Stomach smooth muscle (tissue), 2 donors: ENCODE results near the gene TRIM72.
"Not testable (repeated sequence)": the region's sequence is repeated elsewhere in the genome, so short reads cannot be mapped to it uniquely, and the experiment has no call there.

ENCODE experiments used
- H3K27ac ChIP-seq: one replicate; pipeline ENCODE4 v1.7.0; 2013; ENCODE audit warnings: mild to moderate bottlenecking, low read length, inconsistent platforms
- H3K27me3 ChIP-seq, 2 donors: one replicate each; pipeline ENCODE4 v1.7.0; 2013; ENCODE audit warnings: low read length in 2 of 2; ENCODE audit not compliant: insufficient read depth in 2 of 2, control insufficient read depth in 1 of 2
- H3K36me3 ChIP-seq, 2 donors: one replicate each; pipeline ENCODE4 v1.7.0; 2013; ENCODE audit warnings: low read length in 2 of 2; ENCODE audit not compliant: control insufficient read depth in 2 of 2, insufficient read depth in 2 of 2
- H3K4me1 ChIP-seq: one replicate; pipeline ENCODE4 v1.7.0; 2013; ENCODE audit warnings: low read length; ENCODE audit not compliant: control insufficient read depth, insufficient read depth
- H3K4me3 ChIP-seq, 2 donors: one replicate each; pipeline ENCODE4 v1.7.0; 2013; ENCODE audit warnings: low read length in 2 of 2
- H3K9ac ChIP-seq, 2 donors: one replicate each; pipeline ENCODE4 v1.7.0; 2013; ENCODE audit warnings: low read length in 2 of 2, mild to moderate bottlenecking in 1 of 2
- H3K9me3 ChIP-seq, 2 donors: one replicate each; pipeline ENCODE4 v1.7.0; 2013; ENCODE audit warnings: low read length in 2 of 2; ENCODE audit not compliant: control insufficient read depth in 2 of 2
- donor health status: healthy.
- donor health status: Pancreatic carcinoma.

Gene TRIM72

GRCh38 chr16:31190818-31191444 is 23.0 kb upstream of the TRIM72 start:
- H3K36me3 ChIP-seq = peaks cover 81 to 88% of the 10 kb centered on the region in 2 donors
- H3K4me1 ChIP-seq = no peaks in the 10 kb centered on the region
- H3K4me3 ChIP-seq = no peak overlapping the region
- no peaks in the 10 kb centered on the region for H3K9me3 ChIP-seq
- no peaks in the 10 kb centered on the region for H3K27me3 ChIP-seq
- no peak overlapping the region for H3K9ac ChIP-seq
- H3K27ac ChIP-seq = no peak overlapping the region

GRCh38 chr16:31191697-31192428 is 22.1 kb upstream of the TRIM72 start:
- no peaks in the 10 kb centered on the region for H3K27me3 ChIP-seq
- no peak overlapping the region for H3K9ac ChIP-seq
- H3K36me3 ChIP-seq = peaks cover 78 to 84% of the 10 kb centered on the region in 2 donors
- H3K4me1 ChIP-seq = no peaks in the 10 kb centered on the region
- no peak overlapping the region for H3K27ac ChIP-seq
- H3K4me3 ChIP-seq = no peak overlapping the region
- H3K9me3 ChIP-seq = no peaks in the 10 kb centered on the region

- no peaks in the 10 kb centered on the region for H3K27me3 ChIP-seq
- no peaks in the 10 kb centered on the region for H3K9me3 ChIP-seq
- H3K4me1 ChIP-seq = no peaks in the 10 kb centered on the region
- no peak overlapping the region for H3K9ac ChIP-seq
- H3K4me3 ChIP-seq = no peak overlapping the region
- H3K36me3 ChIP-seq = peaks cover 69 to 72% of the 10 kb centered on the region in 2 donors
- H3K27ac ChIP-seq = no peak overlapping the region
Observed at GRCh38 chr16:31192856-31193642, 20.9 kb upstream of the TRIM72 start.

- Histone ChIP-seq H3K27ac (no peak overlapping the region), H3K9ac (no peak overlapping the region), H3K27me3 (no peaks in the 10 kb centered on the region), H3K4me1 (no peaks in the 10 kb centered on the region), H3K4me3 (no peak overlapping the region), H3K36me3 (peaks cover 62 to 64% of the 10 kb centered on the region in 2 donors), H3K9me3 (no peaks in the 10 kb centered on the region)
Observed at GRCh38 chr16:31193874-31194273, 20.0 kb upstream of the TRIM72 start.

GRCh38 chr16:31194898-31195297 is 19.0 kb upstream of the TRIM72 start:
- peaks cover 56 to 62% of the 10 kb centered on the region in 2 donors for H3K36me3 ChIP-seq

GRCh38 chr16:31195861-31196260 is 18.1 kb upstream of the TRIM72 start:
- not testable (repeated sequence) for H3K27ac ChIP-seq, H3K9ac ChIP-seq, H3K27me3 ChIP-seq, H3K9me3 ChIP-seq, H3K4me3 ChIP-seq, H3K4me1 ChIP-seq
- peaks cover 47 to 52% of the 10 kb centered on the region in 2 donors for H3K36me3 ChIP-seq

More at GRCh38 chr16:31194898-31195297, 19.0 kb upstream of the TRIM72 start:
- Histone ChIP-seq H3K4me3 (no peak overlapping the region), H3K4me1 (no peaks in the 10 kb centered on the region), H3K27me3 (no peaks in the 10 kb centered on the region), H3K9ac (no peak overlapping the region), H3K9me3 (no peaks in the 10 kb centered on the region), H3K27ac (no peak overlapping the region)

- H3K4me1 ChIP-seq = peaks cover 6% of the 10 kb centered on the region
- H3K36me3 ChIP-seq = peaks cover 40 to 46% of the 10 kb centered on the region in 2 donors
- no peaks in the 10 kb centered on the region for H3K9me3 ChIP-seq
- no peak overlapping the region for H3K4me3 ChIP-seq
- H3K27me3 ChIP-seq = no peaks in the 10 kb centered on the region
- H3K27ac ChIP-seq = no peak overlapping the region
- no peak overlapping the region for H3K9ac ChIP-seq
Observed at GRCh38 chr16:31196324-31197088, 17.4 kb upstream of the TRIM72 start.

- H3K27ac ChIP-seq = no peak overlapping the region
- peaks cover 21% of the 10 kb centered on the region for H3K4me1 ChIP-seq
- H3K9me3 ChIP-seq = no peaks in the 10 kb centered on the region
- peaks cover 27 to 32% of the 10 kb centered on the region in 2 donors for H3K36me3 ChIP-seq
- H3K4me3 ChIP-seq = no peak overlapping the region
- H3K27me3 ChIP-seq = peaks cover 6 to 10% of the 10 kb centered on the region in 2 donors
- H3K9ac ChIP-seq = no peak overlapping the region
Observed at GRCh38 chr16:31198207-31198882, 15.6 kb upstream of the TRIM72 start.

GRCh38 chr16:31199430-31200041 is 14.4 kb upstream of the TRIM72 start:
- Histone ChIP-seq H3K27ac (no peak overlapping the region), H3K27me3 (peaks cover 6 to 10% of the 10 kb centered on the region in 2 donors), H3K4me1 (peaks cover 21% of the 10 kb centered on the region), H3K36me3 (peaks cover 21 to 23% of the 10 kb centered on the region in 2 donors), H3K9ac (no peak overlapping the region), H3K4me3 (no peak overlapping the region), H3K9me3 (no peaks in the 10 kb centered on the region)
